ENCODE results near the gene SMARCA5. TPM values are rescaled to one million over a fixed set of nuclear protein-coding genes. Genes with fewer than 3 reads are reported as not detected.

Gene SMARCA5
- total RNA-seq, 1 experiment from 2014 or later = 107 TPM

- no peak overlapping the region for H2BK5ac ChIP-seq (ENCODE audit: insufficient read length, low read length)
- H2AFZ ChIP-seq (ENCODE audit: low read length) = no peak overlapping the region
- no peak overlapping the region for H3K9ac ChIP-seq (ENCODE audit: extremely low read depth, insufficient read length, low read length)
- no peak overlapping the region for H2BK20ac ChIP-seq (ENCODE audit: low read depth, low read length, poor library complexity, severe bottlenecking)
- DNase-seq = no peak
- H3K79me2 ChIP-seq (ENCODE audit: insufficient read depth, low read length) = no peaks in the 10 kb centered on the region
- no peaks in the 10 kb centered on the region for H3K27me3 ChIP-seq (ENCODE audit: insufficient read depth, low read length)
- no peak overlapping the region for H2BK15ac ChIP-seq (ENCODE audit: low read depth, low read length)
- no peak overlapping the region for H3K4ac ChIP-seq (ENCODE audit: low read depth, low read length)
- no peak overlapping the region for H3K27ac Mint-ChIP-seq
- H3K23ac ChIP-seq (ENCODE audit: insufficient read length, low read depth, low read length) = no peak overlapping the region
- no peak overlapping the region for H3K18ac ChIP-seq (ENCODE audit: insufficient read length, low read depth, low read length)
- H3K27me3 Mint-ChIP-seq (ENCODE audit: low read depth) = no peaks in the 10 kb centered on the region
- no peaks in the 10 kb centered on the region for H3K4me1 ChIP-seq (ENCODE audit: insufficient read depth, low read length)
- no peak overlapping the region for H2BK12ac ChIP-seq (ENCODE audit: insufficient read length, low read depth, low read length)
- no peaks in the 10 kb centered on the region for H3K9me3 ChIP-seq (ENCODE audit: control insufficient read depth, low read depth, low read length)
- no peaks in the 10 kb centered on the region for H3K9me3 Mint-ChIP-seq
- no peak overlapping the region for H3K56ac ChIP-seq (ENCODE audit: insufficient read length, low read depth, low read length)
- TF ChIP-seq CTCF (conservative IDR thresholded peaks at IDR 0.05) = no peak
- H3K14ac ChIP-seq (ENCODE audit: insufficient read depth, low read length) = no peak overlapping the region
- no peak overlapping the region for H4K91ac ChIP-seq (ENCODE audit: insufficient read length, low read depth, low read length)
- no peak overlapping the region for H4K5ac ChIP-seq (ENCODE audit: insufficient read length, low read depth, low read length)
- no peak overlapping the region for H2AK5ac ChIP-seq (ENCODE audit: insufficient read length, low read length)
- H4K8ac ChIP-seq (replicated peaks; ENCODE audit: insufficient read length, low read depth, low read length) = no peak overlapping the region
- H3K79me1 ChIP-seq (ENCODE audit: insufficient read depth, low read depth, low read length, poor library complexity, severe bottlenecking) = no peaks in the 10 kb centered on the region
- H3K4me1 Mint-ChIP-seq = no peaks in the 10 kb centered on the region
- H3K4me3 Mint-ChIP-seq = no peak overlapping the region
- H3K36me3 Mint-ChIP-seq (ENCODE audit: insufficient read depth in 1 of 3, low read depth in 3 of 3) = peaks cover 50 to 88% (median 80%) of the 10 kb centered on the region in 3 experiments
- H4K20me1 ChIP-seq (ENCODE audit: control insufficient read depth, insufficient read depth, insufficient read length) = no peaks in the 10 kb centered on the region
- no peak overlapping the region for H3T11ph ChIP-seq (ENCODE audit: low read length)
- no peak overlapping the region for H3K4me2 ChIP-seq (ENCODE audit: insufficient read depth, insufficient read length, low read length)
- H3K27ac ChIP-seq (ENCODE audit: insufficient read length, low read depth, low read length) = no peak overlapping the region
- WGBS (ENCODE audit: extremely low coverage, insufficient read length, low lambda C conversion rate) = no CpG with 5 or more reads among the region's 4 CpGs
- no peaks in the 10 kb centered on the region for H3K23me2 ChIP-seq (ENCODE audit: insufficient read length, low read depth, low read length, poor library complexity, severe bottlenecking)
- no peak overlapping the region for H2BK120ac ChIP-seq (ENCODE audit: low read depth, low read length, poor library complexity, severe bottlenecking)
These were observed 25.6 kb downstream of the SMARCA5 start for GRCh38 chr4:143538979-143539669.

Measured in H9 (cell line).